ENCODE results near the gene PACS1. TPM values are rescaled to one million over a fixed set of nuclear protein-coding genes. Genes with fewer than 3 reads are reported as not detected.

Gene PACS1
- polyA plus RNA-seq, 1 of the 3 experiments (the other 2 are of a cell fraction): 37.3 TPM

GRCh38 chr11:66272596-66272995 is 202.5 kb downstream of the PACS1 start:
- ChIA-PET POLR2A (no interaction called here), CTCF (interaction anchor here (1.0 to 9.4 kb wide), 2 partner anchors 8 to 14 kb away, joined by 5 to 111 read pairs; partner anchors contain the start of gene CNIH2)
- H2AFZ ChIP-seq (ENCODE audit: low read depth): no peak overlapping the region
- no peaks in the 10 kb centered on the region for H3K9me2 ChIP-seq
- no peak overlapping the region for H3K4me3 ChIP-seq (ENCODE audit: low read depth in 2 of 2, low read length in 1 of 2)
- H3K9me3 ChIP-seq: no peaks in the 10 kb centered on the region
- 100% methylated on average over 1 of the region's 2 CpGs for WGBS (ENCODE audit: low lambda C conversion rate)
- peaks cover 34% of the 10 kb centered on the region for H3K79me2 ChIP-seq (ENCODE audit: insufficient read depth)
- H3F3A ChIP-seq (replicated peaks; ENCODE audit: insufficient read depth): peaks cover 20% of the 10 kb centered on the region
- TF ChIP-seq NFIC (IDR thresholded peaks at IDR 0.05; ENCODE audit: borderline replicate concordance) (no peak), GABPA (IDR thresholded peaks at IDR 0.05; ENCODE audit: low read depth) (no peak), POLR2AphosphoS5 (IDR thresholded peaks at IDR 0.05; ENCODE audit: low read depth, low read length) (no peak), RCOR1 (IDR thresholded peaks at IDR 0.05; ENCODE audit: low read length) (no peak), RAD21 (IDR thresholded peaks at IDR 0.05; ENCODE audit: low read length) (no peak), GATA2 (CRISPR knock-in tag; IDR thresholded peaks at IDR 0.05) (no peak), EP300 (IDR thresholded peaks at IDR 0.05; ENCODE audit: borderline replicate concordance in 1 of 2, low read depth in 1 of 2, low read length in 1 of 2) (no peak)
- DNase-seq: no peak
- no peak overlapping the region for H3K27ac ChIP-seq (ENCODE audit: low read depth in 2 of 2, low read length in 1 of 2)
- no peaks in the 10 kb centered on the region for H3K27me3 ChIP-seq (ENCODE audit: insufficient read depth)
- no peak overlapping the region for H3K9ac ChIP-seq
- H4K20me1 ChIP-seq (ENCODE audit: insufficient read depth): no peaks in the 10 kb centered on the region; the same call in none of the 2 replicates
- H3K4me2 ChIP-seq: no peak overlapping the region
- peaks cover 7 to 11% of the 10 kb centered on the region in 2 experiments; a peak in 2 of 4 replicates for H3K4me1 ChIP-seq (ENCODE audit: control insufficient read depth in 1 of 2, insufficient read depth in 2 of 2, low read depth in 1 of 2, low read length in 1 of 2)
- peaks cover 26 to 45% of the 10 kb centered on the region in 2 experiments for H3K36me3 ChIP-seq (replicated peaks in 1 of 2; ENCODE audit: control insufficient read depth in 1 of 2, insufficient read depth in 2 of 2, low read length in 1 of 2)

GRCh38 chr11:66274219-66274618 is 204.1 kb downstream of the PACS1 start:
- 57% methylated on average over 1 of the region's 1 CpG for WGBS (ENCODE audit: low lambda C conversion rate)
- Histone ChIP-seq H3K4me2 (no peak overlapping the region), H3K27me3 (ENCODE audit: insufficient read depth) (no peaks in the 10 kb centered on the region), H3K9me2 (no peaks in the 10 kb centered on the region), H3K4me1 (ENCODE audit: control insufficient read depth in 1 of 2, insufficient read depth in 2 of 2, low read depth in 1 of 2, low read length in 1 of 2) (peaks cover 11 to 12% of the 10 kb centered on the region in 2 experiments; a peak in 2 of 4 replicates), H3K9ac (no peak overlapping the region), H3K27ac (ENCODE audit: low read depth in 2 of 2, low read length in 1 of 2) (no peak overlapping the region), H3K9me3 (no peaks in the 10 kb centered on the region), H3K36me3 (replicated peaks in 1 of 2; ENCODE audit: control insufficient read depth in 1 of 2, insufficient read depth in 2 of 2, low read length in 1 of 2) (peaks cover 26 to 45% of the 10 kb centered on the region in 2 experiments), H3F3A (replicated peaks; ENCODE audit: insufficient read depth) (peaks cover 17% of the 10 kb centered on the region), H3K79me2 (ENCODE audit: insufficient read depth) (peaks cover 29% of the 10 kb centered on the region), H4K20me1 (ENCODE audit: insufficient read depth) (no peaks in the 10 kb centered on the region; the same call in none of the 2 replicates), H3K4me3 (ENCODE audit: low read depth in 2 of 2, low read length in 1 of 2) (no peak overlapping the region), H2AFZ (ENCODE audit: low read depth) (no peak overlapping the region)
- ChIA-PET CTCF (interaction anchor here (0.9 kb wide), 1 partner anchor 9 kb away, joined by 3 read pairs; no protein-coding TSS in a partner anchor), POLR2A (no interaction called here)
- DNase-seq: no peak
- no peak for TF ChIP-seq FOSL2 (IDR thresholded peaks at IDR 0.05; ENCODE audit: borderline replicate concordance, low read depth)
- TF ChIP-seq TAF1 (IDR thresholded peaks at IDR 0.05; ENCODE audit: borderline replicate concordance, low read depth, low read length): no peak
- no peak for TF ChIP-seq SIN3A (IDR thresholded peaks at IDR 0.05; ENCODE audit: borderline replicate concordance, low read depth, low read length)
- TF ChIP-seq TCF12 (IDR thresholded peaks at IDR 0.05): no peak
- TF ChIP-seq IRF3 (IDR thresholded peaks at IDR 0.05; ENCODE audit: low read depth, low read length): no peak
- no peak for TF ChIP-seq MAX (IDR thresholded peaks at IDR 0.05; ENCODE audit: low read depth)
- TF ChIP-seq CTCF (IDR thresholded peaks at IDR 0.05): no peak
- no peak for TF ChIP-seq TEAD4 (IDR thresholded peaks at IDR 0.05; ENCODE audit: borderline replicate concordance, insufficient read depth)
- no peak for TF ChIP-seq EP300 (IDR thresholded peaks at IDR 0.05; ENCODE audit: borderline replicate concordance in 1 of 2, low read depth in 1 of 2, low read length in 1 of 2)
- TF ChIP-seq GATA2 (CRISPR knock-in tag; IDR thresholded peaks at IDR 0.05): no peak

Measured in SK-N-SH (cell line).